22Rv1 (cell line): ENCODE measurements around the gene CCDC185.

ENCODE experiments used
- ZFX ChIP-seq: fragments of 450-650 bp; IDR thresholded peaks from 2 replicates; pipeline ENCODE4 v1.6.1; 2017; ENCODE audit warnings: antibody characterized with exemption, borderline replicate concordance
- TF ChIP-seq, protein P1 (sequence below): fragments of 450-650 bp; IDR thresholded peaks from 2 replicates; pipeline ENCODE4 v1.5.1; 2017; ENCODE audit warnings: mild to moderate bottlenecking

DNA sequence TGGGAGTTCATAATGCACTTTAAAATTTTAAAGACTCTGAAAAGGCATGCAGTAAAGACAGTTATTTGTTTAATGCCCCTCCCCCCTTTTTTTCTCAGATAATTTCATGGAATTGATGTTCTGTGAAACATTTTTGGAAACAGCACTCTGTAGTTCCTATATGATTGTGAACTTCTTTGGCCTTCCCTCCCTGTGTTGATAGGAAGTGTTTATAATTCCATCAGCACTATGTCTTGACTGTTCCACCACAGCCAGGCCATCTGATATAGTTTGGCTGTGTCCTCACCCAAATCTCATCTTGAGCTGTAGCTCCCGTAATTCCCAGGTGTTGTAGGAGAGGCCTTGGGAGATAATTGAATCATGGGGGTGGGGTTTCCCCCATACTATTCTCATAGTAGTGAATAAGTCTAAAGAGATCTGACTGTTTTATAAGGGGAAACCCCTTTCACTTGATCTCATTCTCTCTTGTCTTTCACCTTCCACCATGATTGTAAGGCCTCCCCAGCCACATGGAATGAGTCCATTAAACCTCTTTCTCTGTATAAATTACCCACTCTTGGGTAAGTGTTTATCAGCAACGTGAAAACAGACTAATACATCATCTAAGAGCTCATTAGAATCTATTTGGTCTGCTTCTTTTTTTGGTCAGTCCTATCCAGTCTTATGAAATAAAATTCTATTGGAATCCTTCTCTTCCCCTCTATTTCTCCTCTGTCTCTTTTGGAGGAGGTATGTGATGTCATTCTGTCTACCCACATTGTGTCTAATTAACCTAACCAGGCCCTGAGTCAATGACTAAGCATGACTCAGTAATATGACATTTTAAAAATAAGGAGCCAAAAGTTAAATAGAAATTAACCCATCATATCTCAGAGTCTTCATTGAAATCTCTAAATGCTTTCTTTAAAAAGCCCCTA lies 8.9 kb downstream of the CCDC185 start:
- TF ChIP-seq, protein P1, sequence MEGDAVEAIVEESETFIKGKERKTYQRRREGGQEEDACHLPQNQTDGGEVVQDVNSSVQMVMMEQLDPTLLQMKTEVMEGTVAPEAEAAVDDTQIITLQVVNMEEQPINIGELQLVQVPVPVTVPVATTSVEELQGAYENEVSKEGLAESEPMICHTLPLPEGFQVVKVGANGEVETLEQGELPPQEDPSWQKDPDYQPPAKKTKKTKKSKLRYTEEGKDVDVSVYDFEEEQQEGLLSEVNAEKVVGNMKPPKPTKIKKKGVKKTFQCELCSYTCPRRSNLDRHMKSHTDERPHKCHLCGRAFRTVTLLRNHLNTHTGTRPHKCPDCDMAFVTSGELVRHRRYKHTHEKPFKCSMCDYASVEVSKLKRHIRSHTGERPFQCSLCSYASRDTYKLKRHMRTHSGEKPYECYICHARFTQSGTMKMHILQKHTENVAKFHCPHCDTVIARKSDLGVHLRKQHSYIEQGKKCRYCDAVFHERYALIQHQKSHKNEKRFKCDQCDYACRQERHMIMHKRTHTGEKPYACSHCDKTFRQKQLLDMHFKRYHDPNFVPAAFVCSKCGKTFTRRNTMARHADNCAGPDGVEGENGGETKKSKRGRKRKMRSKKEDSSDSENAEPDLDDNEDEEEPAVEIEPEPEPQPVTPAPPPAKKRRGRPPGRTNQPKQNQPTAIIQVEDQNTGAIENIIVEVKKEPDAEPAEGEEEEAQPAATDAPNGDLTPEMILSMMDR: no peak
- TF ChIP-seq ZFX: no peak
